GM21381 (cell line): Measurements from ENCODE around the gene FNDC4.
"Not testable (repeated sequence)": the region's sequence is repeated elsewhere in the genome, so short reads cannot be mapped to it uniquely, and the experiment has no call there.

ENCODE experiments used
- ATAC-seq: cut with Tn5 transposase; IDR thresholded peaks from one replicate; pipeline ENCODE4 v1.9.1; 2021; ENCODE audit warnings: mild to moderate bottlenecking, moderate library complexity; ENCODE audit not compliant: unreplicated experiment

The FNDC4 gene, protein sequence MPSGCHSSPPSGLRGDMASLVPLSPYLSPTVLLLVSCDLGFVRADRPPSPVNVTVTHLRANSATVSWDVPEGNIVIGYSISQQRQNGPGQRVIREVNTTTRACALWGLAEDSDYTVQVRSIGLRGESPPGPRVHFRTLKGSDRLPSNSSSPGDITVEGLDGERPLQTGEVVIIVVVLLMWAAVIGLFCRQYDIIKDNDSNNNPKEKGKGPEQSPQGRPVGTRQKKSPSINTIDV

DNA sequence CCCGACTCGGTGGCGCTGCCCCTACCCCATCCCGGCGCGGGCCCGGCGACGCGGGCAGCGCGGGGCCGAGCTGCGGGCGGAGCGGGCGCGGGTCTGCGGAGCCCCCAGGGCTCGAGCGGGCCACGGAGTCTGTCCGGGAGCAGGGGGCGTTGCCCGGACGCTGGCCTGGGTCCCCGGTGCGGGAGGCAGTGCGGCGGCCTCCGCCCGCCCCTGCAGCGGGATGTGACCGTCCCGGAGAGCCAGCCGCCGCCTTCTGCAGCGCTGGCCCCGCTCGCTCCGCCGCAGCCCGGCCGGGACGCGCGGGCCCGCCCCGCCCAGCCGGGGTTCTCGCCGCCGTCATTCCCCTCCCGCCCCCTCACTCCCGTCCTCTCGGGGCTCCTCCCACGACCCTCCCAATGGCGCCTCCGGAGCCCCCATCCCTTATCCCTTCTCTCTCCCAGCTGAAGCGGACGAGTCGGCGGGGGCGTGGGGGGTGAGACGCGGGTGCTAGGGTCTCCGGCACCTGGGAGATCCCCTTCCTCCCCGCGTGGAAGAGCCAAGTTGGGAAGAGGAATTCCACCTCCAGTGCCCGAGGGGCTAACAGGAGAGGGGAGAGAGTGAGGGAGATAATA lies at the start of gene FNDC4:
Gene FNDC4, minus strand, starts transcription at position 257 of the 611 bp plus-strand sequence. CDS start 521 bp downstream, outside the sequence.
- ATAC-seq, result no peak

DNA sequence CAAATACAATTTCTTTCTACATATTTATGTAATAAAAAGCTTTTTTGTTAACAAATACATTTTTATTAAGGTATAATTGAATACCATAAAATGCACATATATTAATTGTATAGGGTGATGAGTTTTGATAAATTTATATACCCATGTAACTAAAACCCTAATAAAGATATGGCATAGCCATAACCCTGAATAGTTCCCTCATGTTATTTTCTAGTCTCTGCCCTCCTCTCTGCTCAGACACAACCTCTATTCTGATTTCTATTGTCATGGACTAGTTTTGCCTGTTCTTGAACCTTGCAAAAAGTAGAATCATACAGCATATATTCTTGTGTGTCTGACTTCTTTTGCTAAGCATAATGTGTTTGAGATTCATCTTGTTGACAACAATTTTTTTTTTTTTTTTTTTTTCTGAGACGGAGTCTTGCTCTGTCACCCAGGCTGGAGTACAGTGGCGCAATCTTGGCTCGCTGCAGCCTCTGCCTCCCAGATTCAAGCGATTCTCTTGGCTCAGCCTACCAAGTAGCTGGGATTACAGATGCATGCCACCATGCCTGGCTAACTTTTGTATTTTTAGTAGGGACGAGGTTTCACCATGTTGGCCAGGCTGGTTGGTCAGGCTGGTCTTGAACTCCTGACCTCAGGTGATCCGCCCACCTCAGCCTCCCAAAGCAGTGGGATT lies 49.3 kb upstream of the FNDC4 start:
- ATAC-seq, result no peak

DNA sequence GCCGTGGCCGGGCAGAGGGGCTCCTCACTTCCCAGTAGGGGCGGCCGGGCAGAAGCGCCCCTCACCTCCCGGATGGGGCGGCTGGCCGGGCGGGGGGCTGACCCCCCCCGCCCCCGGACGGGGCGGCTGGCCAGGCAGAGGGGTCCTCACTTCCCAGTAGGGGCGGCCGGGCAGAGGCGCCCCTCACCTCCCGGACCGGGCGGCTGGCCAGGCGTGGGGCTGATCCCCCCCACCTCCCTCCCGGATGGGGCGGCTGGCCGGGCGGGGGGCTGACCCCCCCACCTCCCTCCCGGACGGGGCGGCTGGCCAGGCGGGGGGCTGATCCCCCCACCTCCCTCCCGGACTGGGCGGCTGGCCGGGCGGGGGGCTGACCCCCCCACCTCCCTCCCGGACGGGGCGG lies 44.6 kb upstream of the FNDC4 start:
- ATAC-seq, result not testable (repeated sequence)

DNA sequence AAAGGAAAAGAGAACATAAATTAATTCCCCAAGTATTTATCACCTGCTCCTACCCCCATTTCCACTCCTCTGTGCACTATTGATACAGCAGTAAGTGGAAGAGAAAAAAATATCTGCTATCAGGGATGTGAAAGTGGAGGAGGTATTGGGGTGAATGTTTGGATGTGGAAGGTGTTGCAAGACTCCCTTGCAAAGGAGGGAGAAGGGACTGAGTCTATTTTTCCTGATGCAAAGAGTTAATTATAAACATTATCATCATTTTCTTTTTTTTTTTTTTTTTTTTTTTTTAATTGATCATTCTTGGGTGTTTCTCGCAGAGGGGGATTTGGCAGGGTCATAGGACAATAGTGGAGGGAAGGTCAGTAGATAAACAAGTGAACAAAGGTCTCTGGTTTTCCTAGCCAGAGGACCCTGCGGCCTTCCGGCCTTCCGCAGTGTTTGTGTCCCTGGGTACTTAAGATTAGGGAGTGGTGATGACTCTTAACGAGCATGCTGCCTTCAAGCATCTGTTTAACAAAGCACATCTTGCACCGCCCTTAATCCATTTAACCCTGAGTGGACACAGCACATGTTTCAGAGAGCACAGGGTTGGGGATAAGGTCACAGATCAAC lies 43.9 kb upstream of the FNDC4 start:
- ATAC-seq, result not testable (repeated sequence)

DNA sequence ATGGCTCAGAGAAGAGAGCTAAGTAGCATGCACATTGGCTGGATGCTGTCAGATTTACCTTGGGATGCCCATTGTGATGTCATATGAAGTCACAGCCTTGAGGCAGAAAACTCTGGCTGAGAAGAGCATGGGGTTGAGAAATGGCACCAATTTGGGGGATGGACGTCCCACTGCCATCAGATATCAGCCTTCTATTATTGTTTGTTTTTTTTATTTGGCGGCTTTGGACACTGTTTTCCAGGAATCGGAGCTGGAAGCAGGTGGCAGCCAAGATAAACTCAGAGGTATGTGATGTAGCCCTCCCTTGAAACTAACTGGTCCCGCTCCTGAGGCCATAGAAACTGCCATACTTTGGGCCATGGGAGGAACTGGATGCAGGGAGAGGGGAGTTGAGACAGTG lies 42.3 kb upstream of the FNDC4 start:
- ATAC-seq, result no peak

DNA sequence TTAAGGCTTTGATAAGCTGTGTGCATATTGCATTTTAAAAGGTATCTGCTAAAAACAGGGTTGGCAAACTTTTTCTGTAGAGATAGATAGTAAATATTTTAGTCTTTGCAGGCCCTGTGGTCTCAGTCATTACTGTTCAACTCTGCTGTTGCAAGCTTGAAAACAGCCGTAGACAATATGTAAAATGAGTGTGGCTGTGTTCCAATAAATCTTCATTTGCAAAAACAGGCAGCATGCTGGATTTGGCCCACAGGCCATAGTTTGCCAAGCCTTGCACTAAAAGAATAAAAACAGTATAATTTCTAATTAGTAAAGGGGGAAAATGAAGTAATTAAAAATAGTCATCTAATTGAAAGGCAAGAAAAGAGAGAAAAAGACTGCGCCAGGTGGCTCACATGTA lies 37.0 kb upstream of the FNDC4 start:
- no peak for ATAC-seq

DNA sequence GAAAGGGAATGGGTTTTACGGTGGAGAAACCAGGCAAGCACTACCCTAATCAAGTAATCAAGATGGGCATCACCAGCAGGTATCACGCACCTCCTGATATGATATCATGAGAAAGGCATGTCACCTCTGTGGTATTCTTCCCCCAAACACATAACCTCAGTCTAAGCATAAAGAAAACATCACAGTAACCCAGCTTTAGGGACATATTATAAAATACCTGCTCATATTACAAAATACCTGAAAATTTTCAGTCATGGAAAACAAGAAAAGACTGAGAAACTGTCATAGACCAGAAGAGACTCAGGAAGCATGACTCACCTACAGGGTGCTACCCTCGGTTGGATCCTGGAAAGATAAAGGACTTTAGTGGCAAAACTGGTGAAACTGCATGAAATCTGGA lies 32.2 kb upstream of the FNDC4 start:
- ATAC-seq, result no peak

DNA sequence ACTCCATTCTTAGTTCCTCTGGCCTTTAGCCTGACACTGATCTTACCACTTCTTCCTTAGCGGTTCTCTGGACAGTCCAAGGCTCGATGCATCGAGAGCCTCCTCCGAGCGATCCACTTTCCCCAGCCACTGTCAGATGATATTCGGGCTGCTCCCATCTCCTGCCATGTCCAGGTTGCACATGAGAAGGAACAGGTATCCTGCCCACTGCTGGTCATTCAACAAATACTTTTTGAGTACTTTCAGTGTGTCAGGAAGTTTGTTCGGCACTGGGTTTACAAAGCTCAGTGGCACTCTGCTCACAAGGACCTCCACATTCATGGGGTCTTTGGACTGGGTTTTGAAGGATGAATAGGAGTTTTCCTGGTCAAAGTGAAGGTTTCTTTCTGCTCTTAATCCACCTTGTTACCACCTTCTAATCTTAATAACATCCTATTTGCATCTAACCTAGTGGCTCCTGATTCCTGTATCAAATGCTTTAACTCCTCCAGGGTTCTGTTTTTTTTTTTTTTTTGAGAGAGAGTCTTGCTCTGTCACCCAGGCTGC lies 27.5 kb upstream of the FNDC4 start:
- ATAC-seq, result no peak

DNA sequence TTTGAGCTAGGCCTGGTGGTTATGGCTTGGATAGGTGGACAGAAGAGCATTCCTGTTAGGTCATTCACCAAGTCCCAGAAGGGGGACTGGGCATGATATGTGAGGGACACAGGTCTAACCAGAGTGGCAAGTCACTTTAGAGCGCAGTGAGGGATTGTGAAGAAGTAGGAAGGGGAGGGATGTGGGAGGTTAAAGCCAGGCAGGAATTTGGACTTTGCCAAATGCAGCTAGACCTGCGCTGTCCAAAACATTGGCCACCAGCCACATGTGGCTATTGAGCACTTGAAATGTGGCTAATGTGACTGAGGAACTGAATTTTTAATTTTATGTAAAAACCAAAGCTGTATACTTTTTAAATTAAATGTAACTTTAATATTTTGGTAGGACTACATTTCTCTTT lies 25.3 kb upstream of the FNDC4 start:
- ATAC-seq, result no peak

DNA sequence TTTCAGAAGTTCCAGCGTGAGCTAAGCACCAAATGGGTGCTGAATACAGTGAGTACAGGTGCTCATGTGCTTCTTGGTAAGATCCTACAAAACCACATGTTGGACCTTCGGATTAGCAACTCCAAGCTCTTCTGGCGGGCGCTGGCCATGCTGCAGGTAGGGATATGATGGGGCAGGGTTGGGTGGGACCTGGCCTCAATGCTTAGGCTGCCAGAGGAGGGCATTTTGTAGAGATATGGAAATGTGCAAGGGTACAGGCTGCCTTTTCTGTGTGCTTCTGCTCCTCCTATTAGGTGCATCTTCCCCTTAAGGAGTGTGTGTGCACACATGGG lies 23.7 kb upstream of the FNDC4 start:
- ATAC-seq, result no peak

DNA sequence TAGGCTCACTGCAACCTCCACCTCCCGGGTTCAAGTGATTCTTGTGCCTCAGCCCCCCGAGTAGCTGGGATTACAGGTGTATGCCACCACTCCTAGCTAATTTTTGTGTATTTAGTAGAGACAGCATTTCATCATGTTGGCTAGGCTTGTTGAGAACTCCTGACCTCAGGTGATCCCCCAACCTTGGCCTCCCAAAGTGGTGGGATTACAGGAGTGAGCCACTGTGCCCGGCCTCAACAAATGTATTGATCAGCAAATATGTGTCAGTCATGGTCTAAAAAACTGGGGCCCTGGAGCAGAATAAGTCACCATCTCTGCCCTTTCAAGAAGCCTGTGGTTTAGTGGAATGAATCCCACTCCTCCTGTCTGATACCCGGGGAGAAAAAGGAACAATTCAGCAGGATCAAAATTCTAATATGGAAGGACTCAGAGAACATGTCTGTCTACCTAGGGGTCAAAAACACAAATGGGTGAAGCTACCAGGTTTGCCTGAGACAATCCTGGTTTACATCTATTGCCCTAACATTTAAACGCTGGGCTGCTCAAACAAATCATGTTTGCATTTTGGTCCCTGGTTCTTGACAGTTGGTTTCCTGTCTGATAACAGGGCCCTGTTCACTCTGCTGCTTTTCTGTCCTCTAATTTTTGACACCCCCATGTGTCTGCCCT lies 23.2 kb upstream of the FNDC4 start:
- no peak for ATAC-seq

DNA sequence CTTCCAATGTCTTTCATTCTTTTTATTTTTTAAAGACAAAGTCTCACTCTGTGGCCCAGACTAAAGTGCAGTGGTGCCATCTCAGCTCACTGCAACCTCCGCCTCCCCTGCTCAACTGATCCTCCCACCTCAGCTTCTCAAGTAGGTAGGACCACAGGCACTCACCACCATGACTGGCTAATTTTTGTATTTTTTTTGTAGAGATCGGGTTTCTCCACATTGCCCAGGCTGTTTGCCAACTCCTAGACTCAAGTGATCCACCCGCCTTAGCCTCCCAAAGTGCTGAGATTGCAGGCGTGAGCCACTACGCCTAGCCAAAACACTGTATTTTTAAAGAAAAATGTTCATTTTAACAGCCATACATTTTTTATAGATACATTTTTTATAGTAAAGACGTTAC lies 14.3 kb upstream of the FNDC4 start:
- no peak for ATAC-seq

DNA sequence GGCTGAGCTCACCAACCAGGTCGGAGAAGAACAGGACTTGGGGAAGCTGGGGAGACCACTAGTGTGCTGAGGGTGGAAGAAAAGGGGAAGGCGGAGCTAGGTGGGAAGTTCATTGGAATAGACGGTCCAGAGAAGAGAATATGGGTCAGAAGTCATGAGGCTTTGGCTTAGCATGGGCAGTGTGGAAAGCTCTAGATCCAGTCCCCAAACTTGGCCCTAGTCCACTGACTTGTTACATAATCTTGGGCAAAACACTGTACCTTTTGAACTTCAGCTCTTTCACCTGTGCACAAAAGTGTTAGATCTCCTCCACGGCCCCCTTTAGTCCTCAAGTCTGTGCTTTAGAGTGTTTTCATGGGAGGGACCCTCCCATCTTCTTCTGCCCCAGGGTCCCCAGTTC lies 12.3 kb upstream of the FNDC4 start:
- no peak for ATAC-seq

DNA sequence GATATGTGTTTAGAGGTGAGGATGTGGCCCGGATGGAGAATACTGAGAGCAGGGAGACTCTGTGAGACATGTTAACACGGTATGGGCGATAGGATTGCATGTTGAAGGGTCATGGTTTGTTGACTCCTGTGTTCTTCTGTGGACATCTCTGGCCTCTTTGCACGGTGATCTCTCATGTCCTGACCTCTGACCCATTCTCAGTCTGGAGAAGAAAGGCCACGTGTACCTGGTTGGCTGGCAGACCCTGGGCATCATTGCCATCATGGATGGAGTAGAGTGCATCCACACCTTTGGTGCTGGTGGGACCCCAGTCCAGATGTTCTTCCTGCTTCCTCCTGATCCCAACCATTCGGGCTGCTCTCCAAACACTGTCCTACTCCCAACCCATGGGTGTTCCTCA lies 11.6 kb upstream of the FNDC4 start:
- ATAC-seq, result no peak

DNA sequence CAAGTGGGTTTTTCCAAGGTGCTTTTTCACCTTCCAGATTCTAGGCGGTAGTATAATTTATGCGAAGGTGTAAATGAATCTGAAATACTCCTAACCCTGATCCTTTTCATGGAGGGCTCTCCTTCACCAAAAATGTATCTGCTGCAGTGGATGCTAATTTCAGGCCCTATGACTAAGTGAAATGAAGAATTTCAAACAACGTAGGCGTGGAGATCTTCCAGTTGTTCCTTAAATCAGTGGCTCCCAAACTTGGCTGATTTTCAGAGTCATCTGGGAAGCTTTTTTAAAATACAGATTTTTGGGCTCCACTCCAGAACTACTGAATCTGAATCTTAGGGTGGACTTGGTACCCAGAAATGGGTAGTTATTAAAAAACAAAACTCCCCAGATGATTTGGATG lies 7.1 kb upstream of the FNDC4 start:
- no peak for ATAC-seq

DNA sequence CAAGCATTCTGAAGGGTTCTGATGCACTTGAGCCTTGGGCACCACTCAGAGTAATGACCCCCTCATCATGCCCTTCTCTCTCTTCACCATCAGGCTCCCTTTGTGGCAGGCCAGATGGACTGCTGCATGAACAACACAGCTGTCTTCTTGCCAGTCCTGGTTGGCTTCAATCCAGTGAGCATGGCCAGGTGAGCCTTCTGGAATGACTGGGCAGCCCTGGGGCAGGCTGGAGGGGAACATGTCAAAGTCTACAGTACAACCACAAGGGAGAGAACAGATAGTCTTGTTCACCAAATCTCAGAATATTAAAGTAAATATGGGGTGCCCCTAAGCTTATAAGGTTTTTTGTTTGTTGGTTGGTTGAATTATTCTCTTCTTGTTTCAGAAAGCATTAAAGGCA lies 6.0 kb upstream of the FNDC4 start:
- ATAC-seq, result no peak

DNA sequence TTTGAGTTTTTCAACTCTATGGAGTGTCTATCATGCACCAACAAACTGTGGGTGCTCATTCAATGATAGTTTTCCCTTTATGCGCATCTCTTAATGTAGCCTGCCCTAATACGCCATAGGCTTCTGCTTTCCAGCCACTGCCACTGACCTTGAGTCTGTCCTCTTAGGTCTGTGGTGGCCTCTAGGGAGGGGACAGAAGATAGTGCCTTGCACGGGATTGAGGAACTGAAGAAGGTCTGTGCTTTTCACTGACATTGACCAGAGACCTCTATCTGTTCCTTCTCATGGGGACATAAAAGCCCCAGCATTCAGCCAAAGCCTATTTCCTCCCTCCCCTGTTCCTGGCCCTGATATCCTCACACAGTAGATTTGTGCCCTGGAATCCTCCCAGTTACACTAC lies 4.0 kb upstream of the FNDC4 start:
- no peak for ATAC-seq

DNA sequence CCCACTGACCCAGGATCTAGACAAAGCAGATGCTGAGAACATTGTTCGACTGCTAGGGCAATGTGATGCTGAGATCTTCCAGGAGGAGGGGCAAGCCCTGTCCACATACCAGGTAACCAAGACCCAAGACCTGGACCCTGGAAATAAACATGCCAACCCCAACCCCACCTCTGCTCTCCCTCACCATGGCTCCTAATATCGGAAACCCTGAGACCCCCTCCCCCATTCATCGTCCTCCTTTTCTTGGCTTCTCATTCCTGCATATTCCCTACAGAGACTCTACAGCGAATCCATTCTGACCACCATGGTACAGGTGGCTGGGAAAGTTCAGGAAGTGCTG lies 2.3 kb upstream of the FNDC4 start:
- ATAC-seq, result no peak

DNA sequence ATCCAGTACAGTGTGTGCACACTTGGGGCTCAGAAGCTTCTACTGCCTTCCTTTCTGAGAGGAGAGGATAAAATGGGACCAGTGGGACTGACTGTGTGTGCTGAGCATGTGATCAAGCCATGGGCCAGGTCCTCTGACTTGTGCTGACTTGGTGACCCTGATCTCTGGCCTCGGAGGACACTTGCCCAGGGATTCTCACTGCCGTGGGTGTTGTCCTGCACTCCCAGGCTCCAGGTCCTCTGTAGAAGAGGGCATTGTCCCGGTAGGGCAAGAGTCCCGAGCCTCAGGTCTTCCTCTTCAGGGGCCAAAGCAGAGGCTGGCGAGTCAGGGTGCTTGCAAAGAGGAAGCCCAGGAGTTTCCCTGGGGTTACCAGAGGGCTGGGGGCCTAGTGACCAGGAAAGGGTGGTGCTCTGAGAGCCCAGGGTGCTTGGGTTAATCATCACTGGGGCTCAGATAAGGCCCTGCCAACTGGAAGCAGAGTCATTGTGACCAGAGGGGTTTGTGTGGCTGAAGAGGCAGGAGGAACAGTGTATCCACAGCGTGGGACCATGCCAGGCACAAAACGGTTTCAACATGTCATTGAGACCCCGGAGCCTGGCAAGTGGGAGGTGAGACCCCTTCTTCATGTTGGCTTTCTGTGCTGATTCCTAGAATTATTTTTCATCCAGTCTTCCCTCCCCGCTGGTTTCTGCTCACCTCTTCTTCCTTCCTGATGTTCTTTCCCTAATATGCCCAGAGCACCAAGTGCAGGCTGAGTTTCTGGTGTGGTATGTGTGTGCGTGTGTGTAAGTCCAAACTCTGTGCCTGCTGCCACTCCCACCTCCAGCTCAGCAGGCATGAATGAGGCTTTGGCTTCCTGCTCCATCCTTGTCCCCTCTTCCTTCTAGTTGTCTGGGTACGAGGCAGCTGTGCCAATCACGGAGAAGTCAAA lies 1.6 kb upstream of the FNDC4 start, which contains the start of gene GCKR:
Gene GCKR, plus strand, starts transcription at position 483 of the 931 bp plus-strand sequence. Its CDS starts 66 bp downstream, at position 549.
- ATAC-seq, result no peak

DNA sequence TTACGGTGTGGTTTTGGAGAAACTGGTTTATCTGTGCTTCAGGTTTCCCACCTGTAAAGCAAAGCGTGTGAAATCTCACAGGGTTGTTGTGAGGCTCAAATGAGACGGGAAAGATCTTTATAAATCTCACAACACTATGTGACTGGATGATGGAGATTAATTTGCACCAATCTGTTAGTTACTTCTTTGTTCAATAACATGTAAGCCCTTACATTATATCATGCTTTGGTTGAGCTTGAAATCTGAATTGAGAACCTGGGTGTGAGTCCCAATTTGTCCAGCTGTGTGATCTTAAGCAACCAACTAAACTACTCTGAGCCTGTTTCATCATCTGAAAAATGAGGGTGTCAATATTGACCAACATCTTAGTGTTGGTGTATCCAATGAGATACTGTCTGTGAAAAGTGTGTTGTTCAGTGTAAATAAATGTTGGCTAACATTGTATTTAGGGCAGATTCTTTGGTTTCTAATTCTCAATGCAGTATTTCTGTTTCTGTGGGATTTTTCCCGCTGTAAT lies 898 bp upstream of the FNDC4 start:
- ATAC-seq, result no peak
